NCI-H1092 (cell line): ENCODE results near the gene FAM185A.
A peak's percentile ranks its signal among the peaks of the same experiment; 100 is the strongest.
"Not testable (repeated sequence)": the region's sequence is repeated elsewhere in the genome, so short reads cannot be mapped to it uniquely, and the experiment has no call there.

ENCODE experiments used
- DNase-seq: peaks from one replicate; lab custom pipeline; 2025; lab: John Stamatoyannopoulos, UW

Gene FAM185A

GRCh38 chr7:102748605-102749444, at the start of gene FAM185A:
TSS of gene FAM185A (plus strand) at chr7:102748999. CDS start at chr7:102749208, 209 bp downstream.
- DNase-seq = peak; percentile 100

GRCh38 chr7:102713011-102713690, 35.6 kb upstream of the FAM185A start:
- not testable (repeated sequence) for DNase-seq

GRCh38 chr7:102713691-102714080, 35.1 kb upstream of the FAM185A start:
- not testable (repeated sequence) for DNase-seq

GRCh38 chr7:102714774-102715522, 33.9 kb upstream of the FAM185A start:
- not testable (repeated sequence) for DNase-seq

GRCh38 chr7:102715718-102716117, 33.1 kb upstream of the FAM185A start:
- not testable (repeated sequence) for DNase-seq

GRCh38 chr7:102718491-102718890, 30.3 kb upstream of the FAM185A start:
- DNase-seq = not testable (repeated sequence)

- DNase-seq = not testable (repeated sequence)
Observed at GRCh38 chr7:102726170-102726569, 22.6 kb upstream of the FAM185A start.

GRCh38 chr7:102729670-102730069, 19.1 kb upstream of the FAM185A start:
- not testable (repeated sequence) for DNase-seq

- DNase-seq = not testable (repeated sequence)
Observed at GRCh38 chr7:102730431-102730830, 18.4 kb upstream of the FAM185A start.

GRCh38 chr7:102742002-102742771, 6.6 kb upstream of the FAM185A start:
- not testable (repeated sequence) for DNase-seq

- DNase-seq = not testable (repeated sequence)
Observed at GRCh38 chr7:102743861-102744260, 4.9 kb upstream of the FAM185A start.

- not testable (repeated sequence) for DNase-seq
Observed at GRCh38 chr7:102745494-102746288, 3.1 kb upstream of the FAM185A start.

- DNase-seq = not testable (repeated sequence)
Observed at GRCh38 chr7:102749445-102749786, 617 bp downstream of the FAM185A start.

GRCh38 chr7:102758227-102758626, 9.4 kb downstream of the FAM185A start:
- DNase-seq = not testable (repeated sequence)

- DNase-seq = not testable (repeated sequence)
Observed at GRCh38 chr7:102759934-102760333, 11.1 kb downstream of the FAM185A start.

GRCh38 chr7:102761234-102761633, 12.4 kb downstream of the FAM185A start:
- not testable (repeated sequence) for DNase-seq

- DNase-seq = peak; percentile 34
Observed at GRCh38 chr7:102763295-102763905, 14.6 kb downstream of the FAM185A start.

- DNase-seq = not testable (repeated sequence)
Observed at GRCh38 chr7:102769657-102770192, 20.9 kb downstream of the FAM185A start.

- not testable (repeated sequence) for DNase-seq
Observed at GRCh38 chr7:102770467-102770866, 21.7 kb downstream of the FAM185A start.

- not testable (repeated sequence) for DNase-seq
Observed at GRCh38 chr7:102776217-102776616, 27.4 kb downstream of the FAM185A start.
